ENCODE data around the gene TBC1D20. TPM values are rescaled to one million over a fixed set of nuclear protein-coding genes. Genes with fewer than 3 reads are reported as not detected.

The TBC1D20 gene
- total and polyA plus RNA-seq, 4 donors, result 15.7 to 42.4 (median 27.2) TPM

DNA sequence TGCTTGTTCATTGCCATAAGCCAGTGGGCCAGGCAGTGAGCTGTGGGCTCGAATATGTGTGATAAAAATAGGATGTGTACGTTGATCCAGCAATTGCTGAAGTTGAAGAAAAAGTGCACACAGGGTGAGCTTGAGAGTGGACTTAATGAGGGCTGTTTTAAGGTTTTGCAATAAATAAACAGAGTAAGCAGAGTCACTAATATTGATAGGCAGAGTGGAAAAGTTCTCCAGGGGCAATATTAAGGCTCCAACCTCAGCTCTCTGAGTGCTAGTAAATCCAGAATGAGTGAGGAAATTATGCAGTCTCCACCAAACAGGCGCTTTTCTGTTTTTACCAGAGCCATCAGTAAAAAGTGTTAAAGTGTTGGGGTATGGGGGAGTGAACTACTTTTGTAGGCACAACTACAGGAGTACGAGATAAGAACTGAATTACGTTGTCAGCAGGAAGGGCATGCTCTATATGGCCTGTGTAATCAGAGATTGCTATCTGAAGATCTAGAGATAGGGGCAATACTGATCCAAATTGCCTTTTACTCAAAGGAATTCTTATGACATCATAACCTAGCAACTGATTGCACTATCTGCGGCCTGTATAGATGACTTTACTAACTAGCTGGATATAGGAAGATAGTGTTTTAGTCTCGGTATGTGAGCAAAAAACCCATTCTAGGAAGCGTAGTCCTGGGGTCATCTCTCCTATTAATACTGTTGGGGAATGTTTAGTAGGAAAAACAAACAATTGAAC, 7.6 kb upstream of the TBC1D20 start:
- Histone ChIP-seq H3K4me3 (no peak overlapping the region), H3K9ac (ENCODE audit: insufficient read depth in 1 of 2, low read length in 2 of 2) (no peak overlapping the region), H3K9me3 (ENCODE audit: control insufficient read depth in 4 of 4, insufficient read depth in 3 of 4, low read length in 3 of 4) (peaks cover 0 to 3% (median 1%) of the 10 kb centered on the region in 4 donors), H3K27ac (ENCODE audit: low read depth in 1 of 2, low read length in 1 of 2) (no peak overlapping the region), H3K36me3 (ENCODE audit: control insufficient read depth in 4 of 4, insufficient read depth in 4 of 4, low read length in 4 of 4) (no peaks in the 10 kb centered on the region), H3K27me3 (ENCODE audit: control insufficient read depth in 3 of 3, insufficient read depth in 3 of 3, low read length in 2 of 3) (no peaks in the 10 kb centered on the region), H3K4me1 (ENCODE audit: control insufficient read depth in 5 of 5, insufficient read depth in 5 of 5, low read length in 5 of 5) (no peaks in the 10 kb centered on the region)
- no peak for ATAC-seq (ENCODE audit: insufficient read depth, low FRiP score)
- DNase-seq, result no peak
- TF ChIP-seq, protein P1, sequence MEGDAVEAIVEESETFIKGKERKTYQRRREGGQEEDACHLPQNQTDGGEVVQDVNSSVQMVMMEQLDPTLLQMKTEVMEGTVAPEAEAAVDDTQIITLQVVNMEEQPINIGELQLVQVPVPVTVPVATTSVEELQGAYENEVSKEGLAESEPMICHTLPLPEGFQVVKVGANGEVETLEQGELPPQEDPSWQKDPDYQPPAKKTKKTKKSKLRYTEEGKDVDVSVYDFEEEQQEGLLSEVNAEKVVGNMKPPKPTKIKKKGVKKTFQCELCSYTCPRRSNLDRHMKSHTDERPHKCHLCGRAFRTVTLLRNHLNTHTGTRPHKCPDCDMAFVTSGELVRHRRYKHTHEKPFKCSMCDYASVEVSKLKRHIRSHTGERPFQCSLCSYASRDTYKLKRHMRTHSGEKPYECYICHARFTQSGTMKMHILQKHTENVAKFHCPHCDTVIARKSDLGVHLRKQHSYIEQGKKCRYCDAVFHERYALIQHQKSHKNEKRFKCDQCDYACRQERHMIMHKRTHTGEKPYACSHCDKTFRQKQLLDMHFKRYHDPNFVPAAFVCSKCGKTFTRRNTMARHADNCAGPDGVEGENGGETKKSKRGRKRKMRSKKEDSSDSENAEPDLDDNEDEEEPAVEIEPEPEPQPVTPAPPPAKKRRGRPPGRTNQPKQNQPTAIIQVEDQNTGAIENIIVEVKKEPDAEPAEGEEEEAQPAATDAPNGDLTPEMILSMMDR (IDR thresholded peaks at IDR 0.05; ENCODE audit: control extremely low read depth, extremely low read depth), result no peak
- WGBS, 2 donors, result 77 to 86% methylated on average over 8 of the region's 8 CpGs

- peaks cover 0 to 3% (median 1%) of the 10 kb centered on the region in 4 donors for H3K9me3 ChIP-seq (ENCODE audit: control insufficient read depth in 4 of 4, insufficient read depth in 3 of 4, low read length in 3 of 4)
Measured at GRCh38 chr20:467755-468154, 5.4 kb upstream of the TBC1D20 start.

DNA sequence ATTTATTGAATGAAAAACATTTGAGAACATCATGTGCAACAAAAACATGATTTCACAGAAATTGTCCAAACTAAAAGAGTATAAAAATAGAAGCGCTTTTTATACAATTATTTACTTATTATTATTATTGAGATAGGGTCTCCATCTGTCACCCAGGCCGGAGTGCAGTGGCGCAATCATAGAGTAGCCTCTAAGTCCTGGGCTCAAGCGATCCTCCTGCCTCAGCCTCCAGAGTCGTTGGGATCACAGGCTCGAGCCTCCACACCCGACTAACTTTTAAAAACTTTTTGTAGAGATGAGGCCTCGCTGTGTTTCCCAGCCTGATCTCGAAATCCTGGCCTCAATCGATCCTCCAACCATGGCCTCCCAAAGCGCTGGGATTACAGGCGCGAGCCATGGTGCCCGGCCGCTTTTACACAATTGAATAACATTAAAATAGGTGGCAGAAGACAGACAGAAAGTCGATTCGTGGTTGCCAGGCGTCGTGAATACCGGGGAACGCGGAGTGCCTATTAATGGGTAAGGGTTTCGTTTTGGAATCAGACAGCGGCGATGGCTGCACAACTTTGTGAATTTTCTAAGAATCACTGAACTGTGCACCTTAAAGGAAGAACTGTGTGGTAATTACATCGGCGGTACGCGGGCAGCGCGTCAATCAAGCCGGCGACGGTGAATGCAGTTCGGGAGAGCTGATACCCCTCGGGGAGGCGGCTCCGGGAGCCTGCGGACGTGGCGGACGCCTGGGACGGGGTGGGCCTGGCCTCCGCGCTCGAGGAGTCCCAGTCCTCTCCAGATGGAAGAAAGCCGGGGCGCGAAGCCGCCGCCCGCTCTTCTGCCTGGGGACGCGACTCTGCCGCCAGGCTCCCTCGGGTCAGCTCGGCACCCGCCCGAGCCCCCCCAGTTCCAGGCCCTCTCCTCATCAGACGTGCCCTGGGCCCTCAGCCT, 807 bp downstream of the TBC1D20 start:
- Histone ChIP-seq H3K4me1 (ENCODE audit: control insufficient read depth in 5 of 5, insufficient read depth in 5 of 5, low read length in 5 of 5) (peaks cover 10 to 33% (median 12%) of the 10 kb centered on the region in 5 donors), H3K9ac (ENCODE audit: insufficient read depth in 1 of 2, low read length in 2 of 2) (peak overlapping the region; percentile 86 to 97), H3K4me3 (peak overlapping the region; percentile 94), H3K27ac (ENCODE audit: low read depth in 1 of 2, low read length in 1 of 2) (peak overlapping the region; percentile 95 to 99), H3K36me3 (ENCODE audit: control insufficient read depth in 4 of 4, insufficient read depth in 4 of 4, low read length in 4 of 4) (no peaks in the 10 kb centered on the region), H3K9me3 (ENCODE audit: control insufficient read depth in 4 of 4, insufficient read depth in 3 of 4, low read length in 3 of 4) (no peaks in the 10 kb centered on the region), H3K27me3 (ENCODE audit: control insufficient read depth in 3 of 3, insufficient read depth in 3 of 3, low read length in 2 of 3) (no peaks in the 10 kb centered on the region)
- TF ChIP-seq, protein P1 (IDR thresholded peaks at IDR 0.05; ENCODE audit: control extremely low read depth, extremely low read depth), result no peak
- DNase-seq (peak; percentile 66 to 74 (median 67)), ATAC-seq (ENCODE audit: insufficient read depth, low FRiP score) (peak; percentile 50)
- WGBS, 2 donors, result 9 to 11% methylated on average over 56 to 60 of the region's 60 CpGs

More at GRCh38 chr20:467755-468154, 5.4 kb upstream of the TBC1D20 start:
- Histone ChIP-seq H3K9ac (ENCODE audit: insufficient read depth in 1 of 2, low read length in 2 of 2) (no peak overlapping the region), H3K36me3 (ENCODE audit: control insufficient read depth in 4 of 4, insufficient read depth in 4 of 4, low read length in 4 of 4) (no peaks in the 10 kb centered on the region), H3K27ac (ENCODE audit: low read depth in 1 of 2, low read length in 1 of 2) (no peak overlapping the region), H3K27me3 (ENCODE audit: control insufficient read depth in 3 of 3, insufficient read depth in 3 of 3, low read length in 2 of 3) (no peaks in the 10 kb centered on the region), H3K4me3 (no peak overlapping the region), H3K4me1 (ENCODE audit: control insufficient read depth in 5 of 5, insufficient read depth in 5 of 5, low read length in 5 of 5) (peaks cover 0 to 3% (median 0%) of the 10 kb centered on the region in 5 donors)
- TF ChIP-seq, protein P1 (IDR thresholded peaks at IDR 0.05; ENCODE audit: control extremely low read depth, extremely low read depth), result no peak
- no peak for DNase-seq
- ATAC-seq (ENCODE audit: insufficient read depth, low FRiP score), result no peak
- 90 to 95% methylated on average over 7 of the region's 7 CpGs for WGBS, 2 donors

All from lung (tissue), 12 donors.